HEK293 (cell line): Measurements from ENCODE around the gene THSD4.

Experiments used
- CTCF ChIP-seq: fragments of 450-650 bp; formaldehyde crosslinking; IDR thresholded peaks from 2 replicates; pipeline ENCODE4 v1.5.1; 2016; ENCODE audit warnings: missing biosample characterization, missing genetic modification characterization
- HOXD13 ChIP-seq: sonication (generic); formaldehyde crosslinking; IDR thresholded peaks from 2 replicates; pipeline ENCODE4 v1.8.0; 2022; ENCODE audit warnings: missing genetic modification reagents, borderline replicate concordance
- MYNN ChIP-seq: fragments of 450-650 bp; formaldehyde crosslinking; IDR thresholded peaks from 2 replicates; pipeline ENCODE4 v1.5.1; 2016; ENCODE audit warnings: missing biosample characterization, missing genetic modification characterization, borderline replicate concordance
- REST ChIP-seq: fragments of 450-650 bp; formaldehyde crosslinking; IDR thresholded peaks from 2 replicates; pipeline ENCODE4 v1.5.1; 2016; ENCODE audit warnings: missing biosample characterization, missing genetic modification characterization
- ZNF138 ChIP-seq: fragments of 450-650 bp; formaldehyde crosslinking; IDR thresholded peaks from 2 replicates; pipeline ENCODE4 v1.5.1; 2016; ENCODE audit warnings: missing biosample characterization, missing genetic modification characterization, borderline replicate concordance
- ZNF23 ChIP-seq: fragments of 450-650 bp; formaldehyde crosslinking; IDR thresholded peaks from 2 replicates; pipeline ENCODE4 v1.5.1; 2016; ENCODE audit warnings: missing biosample characterization, missing genetic modification characterization, borderline replicate concordance
- ZNF488 ChIP-seq: fragments of 450-650 bp; formaldehyde crosslinking; IDR thresholded peaks from 2 replicates; pipeline ENCODE4 v1.5.1; 2016; ENCODE audit warnings: missing biosample characterization, missing genetic modification characterization

- no peak for TF ChIP-seq ZNF138 (tag by site-specific recombination)
- TF ChIP-seq CTCF (tag by site-specific recombination) = no peak
- no peak for TF ChIP-seq REST
- TF ChIP-seq HOXD13 = no peak
- no peak for TF ChIP-seq ZNF488 (tag by site-specific recombination)
- no peak for TF ChIP-seq ZNF23 (tag by site-specific recombination)
- no peak for TF ChIP-seq MYNN
Observed at GRCh38 chr15:71595846-71596553, 480.7 kb downstream of the THSD4 start.
